Measurements from ENCODE around the gene GIMAP5. TPM values are rescaled to one million over a fixed set of nuclear protein-coding genes. Genes with fewer than 3 reads are reported as not detected.

GIMAP5 gene
- total and polyA plus RNA-seq, 2 of the 13 experiments (the other 11 are each of a cell fraction or from before 2014, with no cell fraction given): not detected

- Histone ChIP-seq H3K27me3 (ENCODE audit: control insufficient read depth in 1 of 2, insufficient read depth in 2 of 2, low read length in 2 of 2) (no peaks in the 10 kb centered on the region), H3K4me2 (ENCODE audit: low read depth, low read length) (no peak overlapping the region), H3K4me3 (replicated peaks in 1 of 3; ENCODE audit: insufficient read depth in 1 of 3, low read depth in 2 of 3, low read length in 3 of 3) (no peak overlapping the region), H3K79me2 (ENCODE audit: insufficient read depth, low read length) (no peaks in the 10 kb centered on the region), H3K36me3 (replicated peaks in 1 of 2; ENCODE audit: control insufficient read depth in 1 of 2, insufficient read depth in 2 of 2, low read length in 2 of 2) (no peaks in the 10 kb centered on the region), H3K9ac (ENCODE audit: insufficient read depth, low read depth, low read length) (no peak overlapping the region), H3K27ac (ENCODE audit: extremely low read length, insufficient read depth, low read length) (no peak overlapping the region), H3K9me3 (ENCODE audit: low read length) (no peaks in the 10 kb centered on the region), H2AFZ (ENCODE audit: low read length) (no peak overlapping the region), H3K4me1 (ENCODE audit: insufficient read depth, low read length) (no peaks in the 10 kb centered on the region), H4K20me1 (ENCODE audit: insufficient read depth, low read length) (no peaks in the 10 kb centered on the region)
- no peak for ATAC-seq
- no peak for TF ChIP-seq PBX3 (CRISPR knock-in tag; IDR thresholded peaks at IDR 0.05; ENCODE audit: borderline replicate concordance)
- no peak for TF ChIP-seq ZNF75D (CRISPR knock-in tag; IDR thresholded peaks at IDR 0.05; ENCODE audit: borderline replicate concordance)
- no peak for TF ChIP-seq ZNF678 (CRISPR knock-in tag; IDR thresholded peaks at IDR 0.05)
- no peak for TF ChIP-seq ZNF720 (CRISPR knock-in tag; IDR thresholded peaks at IDR 0.05)
- TF ChIP-seq TSC22D2 (CRISPR knock-in tag; IDR thresholded peaks at IDR 0.05; ENCODE audit: borderline replicate concordance): no peak
- no peak for TF ChIP-seq ZFP36 (IDR thresholded peaks at IDR 0.05; ENCODE audit: borderline replicate concordance, low read depth, low read length, partially characterized antibody)
- TF ChIP-seq MIER3 (CRISPR knock-in tag; IDR thresholded peaks at IDR 0.05; ENCODE audit: borderline replicate concordance): no peak
- no peak for TF ChIP-seq HDAC1 (CRISPR knock-in tag; IDR thresholded peaks at IDR 0.05)
- TF ChIP-seq, protein P1, sequence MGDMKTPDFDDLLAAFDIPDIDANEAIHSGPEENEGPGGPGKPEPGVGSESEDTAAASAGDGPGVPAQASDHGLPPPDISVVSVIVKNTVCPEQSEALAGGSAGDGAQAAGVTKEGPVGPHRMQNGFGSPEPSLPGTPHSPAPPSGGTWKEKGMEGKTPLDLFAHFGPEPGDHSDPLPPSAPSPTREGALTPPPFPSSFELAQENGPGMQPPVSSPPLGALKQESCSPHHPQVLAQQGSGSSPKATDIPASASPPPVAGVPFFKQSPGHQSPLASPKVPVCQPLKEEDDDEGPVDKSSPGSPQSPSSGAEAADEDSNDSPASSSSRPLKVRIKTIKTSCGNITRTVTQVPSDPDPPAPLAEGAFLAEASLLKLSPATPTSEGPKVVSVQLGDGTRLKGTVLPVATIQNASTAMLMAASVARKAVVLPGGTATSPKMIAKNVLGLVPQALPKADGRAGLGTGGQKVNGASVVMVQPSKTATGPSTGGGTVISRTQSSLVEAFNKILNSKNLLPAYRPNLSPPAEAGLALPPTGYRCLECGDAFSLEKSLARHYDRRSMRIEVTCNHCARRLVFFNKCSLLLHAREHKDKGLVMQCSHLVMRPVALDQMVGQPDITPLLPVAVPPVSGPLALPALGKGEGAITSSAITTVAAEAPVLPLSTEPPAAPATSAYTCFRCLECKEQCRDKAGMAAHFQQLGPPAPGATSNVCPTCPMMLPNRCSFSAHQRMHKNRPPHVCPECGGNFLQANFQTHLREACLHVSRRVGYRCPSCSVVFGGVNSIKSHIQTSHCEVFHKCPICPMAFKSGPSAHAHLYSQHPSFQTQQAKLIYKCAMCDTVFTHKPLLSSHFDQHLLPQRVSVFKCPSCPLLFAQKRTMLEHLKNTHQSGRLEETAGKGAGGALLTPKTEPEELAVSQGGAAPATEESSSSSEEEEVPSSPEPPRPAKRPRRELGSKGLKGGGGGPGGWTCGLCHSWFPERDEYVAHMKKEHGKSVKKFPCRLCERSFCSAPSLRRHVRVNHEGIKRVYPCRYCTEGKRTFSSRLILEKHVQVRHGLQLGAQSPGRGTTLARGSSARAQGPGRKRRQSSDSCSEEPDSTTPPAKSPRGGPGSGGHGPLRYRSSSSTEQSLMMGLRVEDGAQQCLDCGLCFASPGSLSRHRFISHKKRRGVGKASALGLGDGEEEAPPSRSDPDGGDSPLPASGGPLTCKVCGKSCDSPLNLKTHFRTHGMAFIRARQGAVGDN (CRISPR knock-in tag; IDR thresholded peaks at IDR 0.05): no peak
- TF ChIP-seq ZNF709 (CRISPR knock-in tag; IDR thresholded peaks at IDR 0.05): no peak
- no peak for TF ChIP-seq ZNF430 (CRISPR knock-in tag; IDR thresholded peaks at IDR 0.05)
- TF ChIP-seq ZFP41 (CRISPR knock-in tag; IDR thresholded peaks at IDR 0.05; ENCODE audit: borderline replicate concordance): no peak
- TF ChIP-seq NFKB2 (CRISPR knock-in tag; IDR thresholded peaks at IDR 0.05; ENCODE audit: borderline replicate concordance): no peak
- TF ChIP-seq MLLT10 (CRISPR knock-in tag; IDR thresholded peaks at IDR 0.05): no peak
- TF ChIP-seq SMYD3 (CRISPR knock-in tag; IDR thresholded peaks at IDR 0.05): no peak
- ChIA-PET CTCF (ENCODE audit: low intra/inter-chr PET ratio, low total read pairs) (interaction anchor here (2.1 kb wide), 1 partner anchor 307 kb away, joined by 9 read pairs; no protein-coding TSS in a partner anchor), POLR2A (no interaction called here)
- no TSS peak for BruUV-seq (replicated peaks)
- WGBS (ENCODE audit: low lambda C conversion rate): 41% methylated on average over 4 of the region's 4 CpGs
- in situ Hi-C loops (cut with HindIII; ENCODE audit: extremely low pct_ligation_motif_present, low pct_unique_long_range_greater_than_20kb): loop anchor here (5.0 to 25.0 kb wide), 2 partner anchors 308 to 468 kb away; no protein-coding TSS in a partner anchor
- DNase-seq (ENCODE audit: low spot score): no peak
- FAIRE-seq: no peak
- intact Hi-C loops (cut with micrococcal nuclease; ENCODE audit: unreplicated experiment): no loop called here
Observed at GRCh38 chr7:150755473-150756099, 18.4 kb downstream of the GIMAP5 start.
